HG03565 (cell line): Measurements from ENCODE around the gene SMC3.
"Not testable (repeated sequence)": the region's sequence is repeated elsewhere in the genome, so short reads cannot be mapped to it uniquely, and the experiment has no call there.

Source experiments
- ATAC-seq: cut with Tn5 transposase; IDR thresholded peaks from one replicate; pipeline ENCODE4 v1.9.1; 2021; ENCODE audit warnings: mild to moderate bottlenecking, moderate library complexity; ENCODE audit not compliant: unreplicated experiment

The SMC3 gene

GRCh38 chr10:110567201-110568054, at the start of gene SMC3:
Gene SMC3 (plus strand): TSS chr10:110567695. CDS start chr10:110567817, 122 bp downstream.
- ATAC-seq = peak; percentile 79

- no peak for ATAC-seq
Observed at GRCh38 chr10:110522365-110522988, 45.0 kb upstream of the SMC3 start.

GRCh38 chr10:110523736-110524135, 43.8 kb upstream of the SMC3 start:
- no peak for ATAC-seq

- no peak for ATAC-seq
Observed at GRCh38 chr10:110524179-110524858, 43.2 kb upstream of the SMC3 start.

GRCh38 chr10:110524859-110525232, 42.6 kb upstream of the SMC3 start:
- ATAC-seq = no peak

GRCh38 chr10:110525349-110526260, 41.9 kb upstream of the SMC3 start:
- ATAC-seq = no peak

GRCh38 chr10:110527731-110528171, 39.7 kb upstream of the SMC3 start:
- ATAC-seq = no peak

- peak; percentile 14 for ATAC-seq
Observed at GRCh38 chr10:110528224-110528996, 39.1 kb upstream of the SMC3 start.

- peak; percentile 67 for ATAC-seq
Observed at GRCh38 chr10:110528997-110529524, 38.4 kb upstream of the SMC3 start.

- ATAC-seq = no peak
Observed at GRCh38 chr10:110529596-110530011, 37.9 kb upstream of the SMC3 start.

- ATAC-seq = no peak
Observed at GRCh38 chr10:110530131-110530831, 37.2 kb upstream of the SMC3 start.

- ATAC-seq = no peak
Observed at GRCh38 chr10:110531687-110532086, 35.8 kb upstream of the SMC3 start.

GRCh38 chr10:110532628-110533027, 34.9 kb upstream of the SMC3 start:
- not testable (repeated sequence) for ATAC-seq

GRCh38 chr10:110533149-110533548, 34.3 kb upstream of the SMC3 start:
- ATAC-seq = no peak

- no peak for ATAC-seq
Observed at GRCh38 chr10:110534571-110534970, 32.9 kb upstream of the SMC3 start.

GRCh38 chr10:110535958-110536891, 31.3 kb upstream of the SMC3 start:
- peak; percentile 75 for ATAC-seq

- no peak for ATAC-seq
Observed at GRCh38 chr10:110539091-110539490, 28.4 kb upstream of the SMC3 start.

GRCh38 chr10:110540031-110540430, 27.5 kb upstream of the SMC3 start:
- ATAC-seq = no peak
